B cell (primary cell): ENCODE data around the gene USP17L26. TPM values are rescaled to one million over a fixed set of nuclear protein-coding genes. Genes with fewer than 3 reads are reported as not detected.
"Not testable (repeated sequence)": the region's sequence is repeated elsewhere in the genome, so short reads cannot be mapped to it uniquely, and the experiment has no call there.

Source experiments
- ATAC-seq: fragments of 200-7000 bp; cut with Tn5 transposase; one replicate; pipeline ENCODE4 v1.10.0; 2021; ENCODE audit warnings: low read depth, mild to moderate bottlenecking, moderate number of reproducible peaks, moderate library complexity
- CTCF ChIA-PET: fragments of 350-600 bp; sonication (Branson Sonifier 250); formaldehyde crosslinking; loops from one replicate; lab custom pipeline; 2021; ENCODE audit warnings: antibody characterized with exemption, inconsistent platforms; lab: Charles Lee
- POLR2A ChIA-PET: fragments of 350-600 bp; sonication (Branson Sonifier 250); formaldehyde crosslinking; loops from one replicate; lab custom pipeline; 2021; ENCODE audit warnings: antibody characterized with exemption; lab: Charles Lee
- DNase-seq: peaks from one replicate; pipeline ENCODE4 v3.0.0; 2013
- H2AFZ ChIP-seq: 2 replicates; pipeline ENCODE4 v1.6.1; 2012; ENCODE audit warnings: mild to moderate bottlenecking, low read depth, low read length; ENCODE audit not compliant: insufficient read depth, poor library complexity, severe bottlenecking
- H3K27ac ChIP-seq, 2 donors: 1 replicate in 1 of 2; 2 replicates in 1 of 2; pipeline ENCODE4 v1.5.1; 2012 to 2013; ENCODE audit warnings: low read length in 2 of 2, mild to moderate bottlenecking in 2 of 2, moderate library complexity in 1 of 2
- H3K27me3 ChIP-seq, 4 experiments: fragments of 200-600 bp in 1 of 4; sonication (generic) in 1 of 4; replicated peaks in 1 of 4; 1 replicate in 2 of 4; 2 replicates in 2 of 4; pipeline versions ENCODE4 v1.6.1 to v1.7.0; 2013 to 2016; ENCODE audit warnings: low read length in 3 of 4, mild to moderate bottlenecking in 2 of 4, mixed read lengths in 1 of 4, moderate library complexity in 1 of 4; ENCODE audit not compliant: insufficient read depth in 4 of 4, control insufficient read depth in 3 of 4; ENCODE audit errors: control extremely low read depth in 1 of 4
- H3K36me3 ChIP-seq, 2 experiments: replicated peaks in 1 of 2; 1 replicate in 1 of 2; 2 replicates in 1 of 2; pipeline versions ENCODE4 v1.6.1 to v1.7.1; 2013; ENCODE audit warnings: low read length in 1 of 2; ENCODE audit not compliant: insufficient read depth in 2 of 2, control insufficient read depth in 1 of 2; ENCODE audit errors: control extremely low read depth in 1 of 2, extremely low read depth in 1 of 2
- H3K4me1 ChIP-seq, 2 donors: fragments of 200-600 bp in 1 of 2; sonication (generic) in 1 of 2; 1 replicate in 1 of 2; 2 replicates in 1 of 2; pipeline versions ENCODE4 v1.5.1 to v1.6.1; 2013 to 2017; ENCODE audit warnings: low read length in 2 of 2; ENCODE audit not compliant: control insufficient read depth in 2 of 2, insufficient read depth in 2 of 2
- H3K4me2 ChIP-seq: replicated peaks from 2 replicates; pipeline ENCODE3; 2012; ENCODE audit warnings: mild to moderate bottlenecking, low read depth, low read length; ENCODE audit not compliant: poor library complexity, severe bottlenecking
- H3K4me3 ChIP-seq, 5 experiments: fragments of 200-600 bp in 1 of 5; sonication (generic) in 1 of 5; 1 replicate in 3 of 5; 2 replicates in 2 of 5; pipeline versions ENCODE4 v1.5.1 to v1.7.0; 2011 to 2016; ENCODE audit warnings: low read length in 4 of 5, mild to moderate bottlenecking in 4 of 5, low read depth in 2 of 5, control low read depth in 1 of 5, moderate library complexity in 1 of 5; ENCODE audit not compliant: insufficient read depth in 1 of 5; ENCODE audit errors: control extremely low read depth in 1 of 5, extremely low read depth in 1 of 5
- H3K79me2 ChIP-seq: fragments of 200-600 bp; sonication (generic); one replicate; pipeline ENCODE4 v1.6.0; 2016; ENCODE audit warnings: low read length; ENCODE audit not compliant: control insufficient read depth, insufficient read depth
- H3K9ac ChIP-seq: fragments of 200-600 bp; sonication (generic); 2 replicates; pipeline ENCODE4 v1.6.1; 2017; ENCODE audit warnings: mild to moderate bottlenecking, low read length, moderate library complexity
- H3K9me3 ChIP-seq, 3 donors: one replicate each; pipeline versions ENCODE4 v1.6.1 to v1.7.1; 2013; ENCODE audit warnings: low read length in 2 of 3; ENCODE audit not compliant: control insufficient read depth in 2 of 3, insufficient read depth in 1 of 3; ENCODE audit errors: control extremely low read depth in 1 of 3
- H4K20me1 ChIP-seq: 2 replicates; pipeline ENCODE4 v1.6.0; 2012; ENCODE audit warnings: mild to moderate bottlenecking, low read length; ENCODE audit not compliant: insufficient read depth, control insufficient read depth, poor library complexity, severe bottlenecking
- H3K27ac Mint-ChIP-seq: one replicate; pipeline ENCODE4 v1.8.0; 2021; ENCODE audit warnings: mixed read lengths
- H3K27me3 Mint-ChIP-seq: one replicate; pipeline ENCODE4 v1.8.0; 2021; ENCODE audit warnings: mixed read lengths
- H3K4me1 Mint-ChIP-seq: one replicate; pipeline ENCODE4 v1.8.0; 2021; ENCODE audit warnings: mixed read lengths
- H3K4me3 Mint-ChIP-seq: one replicate; pipeline ENCODE4 v1.8.0; 2021; ENCODE audit warnings: mixed read lengths
- H3K9me3 Mint-ChIP-seq: one replicate; pipeline ENCODE4 v1.8.0; 2022; ENCODE audit warnings: mixed read lengths; ENCODE audit not compliant: insufficient read depth
- CTCF ChIP-seq: fragments of 200-600 bp; IDR thresholded peaks from one replicate; pipeline ENCODE4 v1.8.0; 2022; ENCODE audit warnings: antibody characterized with exemption, mild to moderate bottlenecking
- EZH2 ChIP-seq: IDR thresholded peaks from 2 replicates; pipeline ENCODE4 v1.6.1; 2012; ENCODE audit warnings: borderline replicate concordance, low read depth, mild to moderate bottlenecking, moderate library complexity, low read length; ENCODE audit not compliant: insufficient read depth, poor library complexity, severe bottlenecking
- WGBS: methylation state at CpG from one replicate; pipeline ENCODE4 v1.1.5; 2013; ENCODE audit warnings: missing lambda C conversion rate; ENCODE audit not compliant: insufficient coverage; 5-methylcytosine and 5-hydroxymethylcytosine counted together
- intact Hi-C: fragments of 100-400 bp; cut with micrococcal nuclease; formaldehyde crosslinking; loops from one replicate; pipeline ENCODE4 v1.10.0; 2022
- polyA plus RNA-seq: library from polyadenylated mRNA; depleted of rRNA; stranded (reverse); fragments of >200 nt; gene quantifications from 2 replicates; pipeline ENCODE4 v1.2.3, GENCODE V29; 2012
- total RNA-seq, 2 donors: library from RNA; stranded (reverse); fragments of 120-200 nt in 1 of 2; gene quantifications; 1 replicate in 1 of 2; 2 replicates in 1 of 2; pipeline versions ENCODE4 v1.2.3 to v1.2.4, GENCODE V29; 2013 to 2022

Gene USP17L26
- total and polyA plus RNA-seq, 2 donors (not counting 1 experiment from before 2014, with no cell fraction given) = not detected

GRCh38 chr4:9381012-9381534 lies 46.6 kb downstream of the USP17L26 start:
- WGBS = 57% methylated on average over 22 of the region's 36 CpGs
- H3K9me3 ChIP-seq, intact Hi-C loops, CTCF ChIA-PET, POLR2A ChIA-PET, H3K27ac ChIP-seq, H3K27me3 Mint-ChIP-seq, H3K79me2 ChIP-seq, H3K9ac ChIP-seq, H3K9me3 Mint-ChIP-seq, H3K4me1 Mint-ChIP-seq, H4K20me1 ChIP-seq, H3K36me3 ChIP-seq, ATAC-seq, H3K4me1 ChIP-seq, H3K27me3 ChIP-seq: not testable (repeated sequence)
- Mint-ChIP-seq H3K4me3 (peak overlapping the region; percentile 41), H3K27ac (peak overlapping the region; percentile 20)
- Histone ChIP-seq H2AFZ (peak overlapping the region; percentile 76), H3K4me2 (peak overlapping the region; percentile 52), H3K4me3 (peak overlapping the region in 2 of 5 experiments; percentile 37 to 48)
- peak; percentile 66 for TF ChIP-seq CTCF
- peak; percentile 52 for DNase-seq

GRCh38 chr4:9384126-9384525 lies 49.7 kb downstream of the USP17L26 start:
- no peaks in the 10 kb centered on the region for H3K4me1 ChIP-seq
- TF ChIP-seq EZH2 = no peak
- no peak for TF ChIP-seq CTCF
- no peak overlapping the region for H3K9ac ChIP-seq
- H2AFZ ChIP-seq = no peak overlapping the region
- ChIA-PET POLR2A (no interaction called here), CTCF (no interaction called here)
- H3K9me3 Mint-ChIP-seq = no peaks in the 10 kb centered on the region
- no peak overlapping the region for H3K4me3 Mint-ChIP-seq
- peaks cover 3% of the 10 kb centered on the region for H3K27me3 Mint-ChIP-seq
- ATAC-seq (no peak), DNase-seq (no peak)
- intact Hi-C loops = no loop called here
- no peaks in the 10 kb centered on the region for H4K20me1 ChIP-seq
- no peak overlapping the region for H3K4me2 ChIP-seq
- H3K4me1 Mint-ChIP-seq = peaks cover 1% of the 10 kb centered on the region
- H3K36me3 ChIP-seq = no peaks in the 10 kb centered on the region
- H3K27me3 ChIP-seq = no peaks in the 10 kb centered on the region
- H3K9me3 ChIP-seq = no peaks in the 10 kb centered on the region
- no peak overlapping the region for H3K27ac Mint-ChIP-seq
- H3K79me2 ChIP-seq = no peaks in the 10 kb centered on the region
- no CpG with 5 or more reads among the region's 1 CpG for WGBS
- H3K27ac ChIP-seq = no peak overlapping the region
- H3K4me3 ChIP-seq = no peak overlapping the region

Other genes with a start within 250 kb of the USP17L26 start
- gene FAM90A26, start 164.2 kb upstream of the USP17L26 start, total RNA-seq = not detected in 2 replicates
- gene FAM90A26, start 164.2 kb upstream of the USP17L26 start, polyA plus RNA-seq = 0.04 TPM in 1 of 2 replicates, not detected in the other
- not detected in 2 replicates for gene USP17L10, start 124.0 kb upstream of the USP17L26 start, total RNA-seq
- gene USP17L10, start 124.0 kb upstream of the USP17L26 start, polyA plus RNA-seq = not detected in 2 replicates
- not detected in 2 replicates for gene USP17L11, start 119.3 kb upstream of the USP17L26 start, total RNA-seq
- not detected in 2 replicates for gene USP17L11, start 119.3 kb upstream of the USP17L26 start, polyA plus RNA-seq
- gene USP17L12, start 114.5 kb upstream of the USP17L26 start, total RNA-seq = not detected in 2 replicates
- not detected in 2 replicates for gene USP17L12, start 114.5 kb upstream of the USP17L26 start, polyA plus RNA-seq
- not detected in 2 replicates for gene USP17L13, start 109.8 kb upstream of the USP17L26 start, total RNA-seq
- gene USP17L13, start 109.8 kb upstream of the USP17L26 start, polyA plus RNA-seq = not detected in 2 replicates
- not detected in 2 replicates for gene USP17L15, start 100.3 kb upstream of the USP17L26 start, total RNA-seq
- gene USP17L15, start 100.3 kb upstream of the USP17L26 start, polyA plus RNA-seq = not detected in 2 replicates
- not detected in 2 replicates for gene USP17L17, start 90.8 kb upstream of the USP17L26 start, total RNA-seq
- not detected in 2 replicates for gene USP17L17, start 90.8 kb upstream of the USP17L26 start, polyA plus RNA-seq
- gene USP17L18, start 86.0 kb upstream of the USP17L26 start, total RNA-seq = not detected in 2 replicates
- not detected in 2 replicates for gene USP17L18, start 86.0 kb upstream of the USP17L26 start, polyA plus RNA-seq
- gene USP17L19, start 81.3 kb upstream of the USP17L26 start, total RNA-seq = not detected in 2 replicates
- gene USP17L19, start 81.3 kb upstream of the USP17L26 start, polyA plus RNA-seq = not detected in 2 replicates
- not detected in 2 replicates for gene USP17L20, start 76.5 kb upstream of the USP17L26 start, total RNA-seq
- not detected in 2 replicates for gene USP17L20, start 76.5 kb upstream of the USP17L26 start, polyA plus RNA-seq
- gene USP17L21, start 71.8 kb upstream of the USP17L26 start, total RNA-seq = not detected in 2 replicates
- not detected in 2 replicates for gene USP17L21, start 71.8 kb upstream of the USP17L26 start, polyA plus RNA-seq
- gene USP17L22, start 67.0 kb upstream of the USP17L26 start, total RNA-seq = not detected in 2 replicates
- gene USP17L22, start 67.0 kb upstream of the USP17L26 start, polyA plus RNA-seq = not detected in 2 replicates
- not detected in 2 replicates for gene USP17L24, start 9.5 kb upstream of the USP17L26 start, total RNA-seq
- not detected in 2 replicates for gene USP17L24, start 9.5 kb upstream of the USP17L26 start, polyA plus RNA-seq
- not detected in 2 replicates for gene USP17L25, start 4.7 kb upstream of the USP17L26 start, total RNA-seq
- not detected in 2 replicates for gene USP17L25, start 4.7 kb upstream of the USP17L26 start, polyA plus RNA-seq
- gene USP17L5, start 4.7 kb downstream of the USP17L26 start, total RNA-seq = not detected in 2 replicates
- not detected in 2 replicates for gene USP17L5, start 4.7 kb downstream of the USP17L26 start, polyA plus RNA-seq
- gene USP17L27, start 9.5 kb downstream of the USP17L26 start, total RNA-seq = not detected in 2 replicates
- gene USP17L27, start 9.5 kb downstream of the USP17L26 start, polyA plus RNA-seq = not detected in 2 replicates
- gene USP17L28, start 14.2 kb downstream of the USP17L26 start, total RNA-seq = not detected in 2 replicates
- gene USP17L28, start 14.2 kb downstream of the USP17L26 start, polyA plus RNA-seq = not detected in 2 replicates
- not detected in 2 replicates for gene USP17L29, start 19.0 kb downstream of the USP17L26 start, total RNA-seq
- not detected in 2 replicates for gene USP17L29, start 19.0 kb downstream of the USP17L26 start, polyA plus RNA-seq
- gene USP17L30, start 28.5 kb downstream of the USP17L26 start, total RNA-seq = not detected in 2 replicates
- not detected in 2 replicates for gene USP17L30, start 28.5 kb downstream of the USP17L26 start, polyA plus RNA-seq
- not detected in 2 replicates for gene DEFB131A, start 109.8 kb downstream of the USP17L26 start, total RNA-seq
- not detected in 2 replicates for gene DEFB131A, start 109.8 kb downstream of the USP17L26 start, polyA plus RNA-seq